Motor neuron (in vitro differentiated cells): ENCODE data around the gene CALML6. TPM values are rescaled to one million over a fixed set of nuclear protein-coding genes. Genes with fewer than 3 reads are reported as not detected.

Source experiments
- ATAC-seq, 8 experiments: fragments of 200-7000 bp; cut with Tn5 transposase; replicated peaks in 6 of 8; 2 replicates each; pipeline ENCODE4 v1.8.0; 2021; ENCODE audit warnings: mild to moderate bottlenecking in 8 of 8, moderate library complexity in 8 of 8
- H3K27ac ChIP-seq, 2 donors: fragments of 250-450 bp; sonication (Bioruptor Pico); 2 replicates each; pipeline ENCODE4 v1.9.0; 2021; ENCODE audit warnings: antibody characterized with exemption in 2 of 2, mild to moderate bottlenecking in 2 of 2, moderate library complexity in 1 of 2
- H3K4me1 ChIP-seq, 2 donors: fragments of 250-450 bp; sonication (Bioruptor Pico); replicated peaks in 1 of 2; 2 replicates each; pipeline ENCODE4 v1.6.1; 2021; ENCODE audit warnings: antibody characterized with exemption in 2 of 2, mild to moderate bottlenecking in 2 of 2, moderate library complexity in 1 of 2
- H3K4me3 ChIP-seq, 5 donors: fragments of 250-450 bp; sonication (Bioruptor Pico); 2 replicates each; pipeline ENCODE4 v1.9.0; 2021; ENCODE audit warnings: antibody characterized with exemption in 5 of 5, mild to moderate bottlenecking in 5 of 5, moderate library complexity in 4 of 5
- WGBS, 10 experiments: fragments of 450-650 bp; shearing (Covaris generic); methylation state at CpG; one replicate each; pipeline ENCODE4 v1.0.0; 2022; 5-methylcytosine and 5-hydroxymethylcytosine counted together
- in situ Hi-C, 9 experiments: fragments of 400-800 bp; cut with MboI; loops; one replicate each; pipeline ENCODE4 v1.15.0; 2021; ENCODE audit warnings: low sequenced_read_pairs in 9 of 9, low pct_unique_long_range_greater_than_20kb in 2 of 9; ENCODE audit not compliant: unreplicated experiment in 9 of 9
- total RNA-seq, 8 experiments: library from RNA; unstranded; fragments of 300-600 nt; gene quantifications; 2 replicates each; pipeline versions ENCODE4 v1.2.3 to v1.2.4, GENCODE V29; 2022

CALML6 gene
- total RNA-seq, 8 experiments from 2014 or later, result 0.22 to 1.9 (median 0.70) TPM

GRCh38 chr1:1947493-1947892, 32.4 kb downstream of the CALML6 start:
- H3K27ac ChIP-seq, result no peak overlapping the region
- 64 to 80% (median 77%) methylated on average over 2 to 11 of the region's 14 CpGs; no CpG with 5 or more reads in 4 of the 10 experiments for WGBS, 10 experiments
- H3K4me3 ChIP-seq, result no peak overlapping the region
- ATAC-seq, result no peak
- peaks cover 8 to 19% of the 10 kb centered on the region in 2 donors for H3K4me1 ChIP-seq
- in situ Hi-C loops, result loop anchor here in 1 of 9 experiments (25.0 kb wide), 1 partner anchor 140 kb away; no protein-coding TSS in a partner anchor

GRCh38 chr1:1948783-1949182, 33.7 kb downstream of the CALML6 start:
- H3K4me3 ChIP-seq, result no peak overlapping the region
- no peak overlapping the region for H3K27ac ChIP-seq
- no peak for ATAC-seq
- in situ Hi-C loops, result loop anchor here in 1 of 9 experiments (25.0 kb wide), 1 partner anchor 139 kb away; no protein-coding TSS in a partner anchor
- no CpG with 5 or more reads among the region's 1 CpG for WGBS, 10 experiments
- peaks cover 1 to 8% of the 10 kb centered on the region in 2 donors for H3K4me1 ChIP-seq

GRCh38 chr1:1950940-1951339, 35.9 kb downstream of the CALML6 start:
- Histone ChIP-seq H3K4me1 (no peaks in the 10 kb centered on the region), H3K4me3 (no peak overlapping the region), H3K27ac (no peak overlapping the region)
- no peak for ATAC-seq
- in situ Hi-C loops, result no loop called here
- WGBS, 10 experiments, result 28 to 90% (median 68%) methylated on average over 2 to 5 of the region's 5 CpGs; no CpG with 5 or more reads in 3 of the 10 experiments

DNA sequence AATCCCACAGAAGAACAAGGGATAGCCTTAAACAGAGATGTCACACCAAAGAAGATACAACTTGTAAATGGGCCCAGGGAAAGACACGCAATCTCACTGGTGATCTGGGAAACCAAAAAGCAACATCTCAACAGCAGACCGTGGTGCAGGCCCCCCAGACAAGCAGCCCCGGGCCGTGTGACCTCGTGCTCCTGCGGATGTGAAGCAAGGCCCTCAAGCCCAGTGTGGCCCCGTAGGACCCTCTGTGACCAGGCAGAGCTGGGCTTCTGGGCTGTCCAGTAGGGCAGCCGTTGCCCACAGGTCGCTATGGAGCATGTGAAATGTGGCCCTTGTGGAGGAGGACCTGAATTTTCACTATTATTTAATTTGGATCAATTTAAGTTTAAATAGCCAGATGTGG, 39.0 kb downstream of the CALML6 start:
- WGBS, 10 experiments, result 51 to 100% (median 88%) methylated on average over 1 to 9 of the region's 9 CpGs; no CpG with 5 or more reads in 3 of the 10 experiments
- no peak overlapping the region for H3K27ac ChIP-seq
- no peak overlapping the region for H3K4me3 ChIP-seq
- ATAC-seq, result no peak
- no peaks in the 10 kb centered on the region for H3K4me1 ChIP-seq
- in situ Hi-C loops, result no loop called here

DNA sequence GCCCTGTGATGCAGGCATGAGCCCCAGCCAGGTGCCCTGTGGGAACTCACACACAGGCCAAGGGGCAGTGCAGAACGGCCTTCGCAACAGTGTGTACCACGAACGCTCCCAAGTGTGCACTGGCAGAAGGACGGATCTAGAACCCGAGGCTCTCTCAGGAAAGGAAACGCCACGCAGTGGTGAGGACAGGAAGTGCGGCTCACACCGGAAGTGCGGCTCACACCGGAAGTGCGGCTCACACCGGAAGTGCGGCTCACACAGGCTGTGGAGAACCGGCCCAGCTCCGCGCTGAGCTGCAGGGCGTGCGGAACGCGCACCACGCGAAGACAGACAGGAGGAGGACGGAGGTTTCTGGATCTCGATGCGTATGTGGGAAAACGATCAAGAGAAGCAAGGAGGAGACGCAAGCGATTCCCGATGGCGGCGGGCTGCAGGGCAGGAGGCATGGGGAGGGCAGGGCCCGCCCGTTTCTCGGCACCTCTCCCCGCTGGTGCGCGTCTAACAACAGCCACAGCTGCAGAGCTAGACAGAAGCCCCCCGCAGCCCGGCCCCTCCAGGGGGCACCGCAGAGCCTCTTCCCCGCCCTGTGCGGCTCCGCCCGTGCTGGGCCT, 39.9 kb downstream of the CALML6 start:
- ATAC-seq, result no peak
- H3K4me3 ChIP-seq, result no peak overlapping the region
- WGBS, 10 experiments, result 65 to 100% (median 89%) methylated on average over 1 to 33 of the region's 46 CpGs; no CpG with 5 or more reads in 2 of the 10 experiments
- in situ Hi-C loops, result no loop called here
- no peak overlapping the region for H3K27ac ChIP-seq
- H3K4me1 ChIP-seq, result peaks cover 0 to 3% of the 10 kb centered on the region in 2 donors

- in situ Hi-C loops, result no loop called here
- Histone ChIP-seq H3K4me1 (peaks cover 0 to 10% of the 10 kb centered on the region in 2 donors), H3K27ac (no peak overlapping the region), H3K4me3 (no peak overlapping the region)
- 17 to 74% (median 58%) methylated on average over 1 to 11 of the region's 14 CpGs; no CpG with 5 or more reads in 4 of the 10 experiments for WGBS, 10 experiments
- peak in 1 of 8 experiments; percentile 8 for ATAC-seq
Measured at GRCh38 chr1:1955621-1956094, 40.6 kb downstream of the CALML6 start.

GRCh38 chr1:1956101-1956500, 41.0 kb downstream of the CALML6 start:
- in situ Hi-C loops, result no loop called here
- Histone ChIP-seq H3K27ac (no peak overlapping the region), H3K4me3 (no peak overlapping the region), H3K4me1 (peaks cover 0 to 14% of the 10 kb centered on the region in 2 donors)
- ATAC-seq, result no peak
- 70 to 90% (median 84%) methylated on average over 2 to 6 of the region's 7 CpGs; no CpG with 5 or more reads in 6 of the 10 experiments for WGBS, 10 experiments

DNA sequence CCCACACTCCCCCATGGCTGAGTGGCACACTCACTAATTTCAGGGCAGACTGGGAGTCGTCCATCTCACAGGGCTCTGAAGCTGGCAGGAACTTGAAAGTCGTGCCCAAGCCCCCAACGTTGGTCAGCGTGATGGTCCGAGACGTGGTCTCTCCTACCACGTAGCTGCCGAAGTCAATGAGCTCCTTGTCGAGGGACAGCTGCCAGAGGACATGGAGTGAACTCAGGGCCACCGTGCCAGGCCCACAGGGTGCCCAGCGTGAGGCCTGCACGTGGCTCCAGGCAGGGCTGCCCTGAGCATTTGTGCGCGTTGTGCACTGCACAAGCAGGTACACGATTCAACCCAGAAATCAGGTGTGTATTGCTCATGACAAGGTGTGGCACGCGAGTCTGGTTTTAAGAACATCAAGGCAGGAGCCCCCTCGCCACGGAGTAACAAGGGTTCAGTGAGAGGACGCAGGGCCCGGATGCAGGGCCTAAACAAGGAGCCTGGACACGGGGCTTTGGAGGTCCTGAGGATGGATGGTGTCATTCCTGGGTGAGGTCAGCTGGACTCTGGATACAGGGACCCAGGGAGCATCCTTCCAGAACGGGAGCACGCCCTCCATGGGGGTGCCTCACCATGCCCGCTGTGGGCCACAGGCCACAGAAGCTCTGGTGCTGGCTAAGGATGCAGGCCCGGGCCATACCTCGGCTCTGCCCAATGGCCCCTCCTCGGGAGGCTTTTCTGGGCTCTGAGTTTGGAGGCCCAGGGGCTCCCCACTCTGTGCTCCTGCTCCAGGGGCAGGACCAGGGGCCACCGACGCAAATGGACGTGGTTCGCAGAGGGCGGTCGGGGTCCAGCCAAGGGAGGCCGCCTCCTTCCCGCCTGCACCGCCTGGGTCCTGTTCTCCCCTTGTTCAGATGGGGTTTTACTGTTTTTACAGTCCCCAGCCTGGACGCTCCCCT, 41.8 kb downstream of the CALML6 start:
- H3K4me1 ChIP-seq, result peaks cover 0 to 14% of the 10 kb centered on the region in 2 donors
- WGBS, 10 experiments, result 60 to 92% (median 74%) methylated on average over 1 to 17 of the region's 38 CpGs; no CpG with 5 or more reads in 4 of the 10 experiments
- H3K4me3 ChIP-seq, result no peak overlapping the region
- in situ Hi-C loops, result no loop called here
- no peak overlapping the region for H3K27ac ChIP-seq
- no peak for ATAC-seq

GRCh38 chr1:1957533-1957961, 42.5 kb downstream of the CALML6 start:
- no peak overlapping the region for H3K4me3 ChIP-seq
- H3K27ac ChIP-seq, result no peak overlapping the region
- in situ Hi-C loops, result no loop called here
- no peak for ATAC-seq
- H3K4me1 ChIP-seq, result peaks cover 0 to 14% of the 10 kb centered on the region in 2 donors
- WGBS, 10 experiments, result 84 to 100% (median 94%) methylated on average over 2 to 7 of the region's 22 CpGs; no CpG with 5 or more reads in 5 of the 10 experiments

GRCh38 chr1:1958071-1958541, 43.0 kb downstream of the CALML6 start:
- no peak overlapping the region for H3K4me3 ChIP-seq
- 86 to 100% (median 91%) methylated on average over 1 to 22 of the region's 29 CpGs; no CpG with 5 or more reads in 4 of the 10 experiments for WGBS, 10 experiments
- in situ Hi-C loops, result no loop called here
- ATAC-seq, result no peak
- H3K4me1 ChIP-seq, result peaks cover 0 to 14% of the 10 kb centered on the region in 2 donors
- no peak overlapping the region for H3K27ac ChIP-seq

DNA sequence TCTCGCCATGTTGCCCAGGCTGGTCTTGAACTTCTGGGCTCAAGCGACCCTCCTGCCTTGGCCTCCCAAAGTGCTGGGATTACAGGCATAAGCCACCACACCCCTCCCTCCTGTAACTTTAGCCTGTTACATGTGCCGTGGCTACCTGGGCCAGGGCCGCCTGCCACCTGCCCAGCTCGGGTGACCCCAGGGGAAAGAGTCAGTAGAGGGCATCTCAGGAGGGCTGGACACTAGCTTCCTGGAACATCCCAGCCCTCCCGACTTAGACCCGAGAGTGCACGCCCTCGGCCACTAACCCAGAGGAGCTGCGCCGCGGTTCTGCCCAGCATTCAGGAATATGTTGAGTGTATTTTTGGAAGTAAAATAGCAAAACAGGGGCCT, 44.4 kb downstream of the CALML6 start:
- ATAC-seq, result peak in 1 of 8 experiments; percentile 4
- Histone ChIP-seq H3K4me1 (peaks cover 0 to 14% of the 10 kb centered on the region in 2 donors), H3K4me3 (no peak overlapping the region), H3K27ac (no peak overlapping the region)
- 82 to 87% methylated on average over 4 of the region's 12 CpGs; no CpG with 5 or more reads in 8 of the 10 experiments for WGBS, 10 experiments
- in situ Hi-C loops, result no loop called here

GRCh38 chr1:1959840-1960479, 44.9 kb downstream of the CALML6 start:
- 0 to 55% (median 4%) methylated on average over 1 to 8 of the region's 23 CpGs; no CpG with 5 or more reads in 3 of the 10 experiments for WGBS, 10 experiments
- Histone ChIP-seq H3K27ac (no peak overlapping the region), H3K4me3 (no peak overlapping the region), H3K4me1 (peaks cover 0 to 14% of the 10 kb centered on the region in 2 donors)
- in situ Hi-C loops, result loop anchor here in 1 of 9 experiments (10.0 kb wide), 1 partner anchor 85 kb away; no protein-coding TSS in a partner anchor
- peak; percentile 88 to 98 (median 90) for ATAC-seq
